BE2C (cell line): ENCODE results near the gene ZC3H12D.

ENCODE experiments used
- DNase-seq: peaks from one replicate; pipeline ENCODE4 v3.0.0-alpha.2; 2020
- H3K27me3 ChIP-seq: fragments of 250-450 bp; sonication (Bioruptor Pico); 2 replicates; pipeline ENCODE4 v1.5.1; 2020; ENCODE audit warnings: mild to moderate bottlenecking
- H3K36me3 ChIP-seq: fragments of 250-450 bp; sonication (Bioruptor Pico); 2 replicates; pipeline ENCODE4 v1.5.1; 2020; ENCODE audit warnings: mild to moderate bottlenecking
- H3K4me1 ChIP-seq: fragments of 250-450 bp; sonication (Bioruptor Pico); 2 replicates; pipeline ENCODE4 v1.5.1; 2020
- H3K4me3 ChIP-seq: 2 replicates; pipeline ENCODE4 v1.5.1; 2011; ENCODE audit warnings: low read depth, low read length
- H3K9me3 ChIP-seq: fragments of 250-450 bp; sonication (Bioruptor Pico); 2 replicates; pipeline ENCODE4 v1.5.1; 2020
- CTCF ChIP-seq: IDR thresholded peaks from 2 replicates; pipeline ENCODE4 v1.5.1; 2012; ENCODE audit warnings: mild to moderate bottlenecking, low read depth, low read length

ZC3H12D gene

GRCh38 chr6:149419696-149420404 lies 65.0 kb downstream of the ZC3H12D start:
- TF ChIP-seq CTCF, result no peak
- Histone ChIP-seq H3K4me3 (no peak overlapping the region), H3K27me3 (no peaks in the 10 kb centered on the region), H3K36me3 (no peaks in the 10 kb centered on the region), H3K4me1 (no peaks in the 10 kb centered on the region), H3K9me3 (no peaks in the 10 kb centered on the region)
- no peak for DNase-seq

DNA sequence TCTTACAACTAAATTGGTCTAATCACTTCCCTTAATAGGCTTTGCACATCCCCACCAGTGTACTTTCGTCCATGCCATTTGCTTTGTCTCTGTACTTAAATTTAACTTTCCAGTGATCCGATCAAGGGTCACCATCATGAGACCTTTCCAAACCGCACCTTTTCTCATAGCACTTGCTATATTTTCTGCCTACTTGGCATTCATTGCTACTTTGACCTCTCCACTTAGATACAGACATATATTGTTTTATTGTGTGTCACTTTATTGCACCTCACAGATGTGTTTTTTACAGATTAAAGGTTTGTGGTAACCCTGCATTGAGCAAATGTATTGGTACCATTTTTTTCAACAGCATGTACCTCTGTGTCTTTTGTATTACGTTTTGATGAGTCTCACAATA lies 70.0 kb downstream of the ZC3H12D start:
- H3K4me1 ChIP-seq, result no peaks in the 10 kb centered on the region
- H3K36me3 ChIP-seq, result peaks cover 2% of the 10 kb centered on the region
- no peak overlapping the region for H3K4me3 ChIP-seq
- H3K9me3 ChIP-seq, result no peaks in the 10 kb centered on the region
- no peak for DNase-seq
- no peak for TF ChIP-seq CTCF
- no peaks in the 10 kb centered on the region for H3K27me3 ChIP-seq

GRCh38 chr6:149414009-149414408 lies 70.8 kb downstream of the ZC3H12D start:
- no peaks in the 10 kb centered on the region for H3K27me3 ChIP-seq
- H3K4me3 ChIP-seq, result no peak overlapping the region
- H3K36me3 ChIP-seq, result peaks cover 8% of the 10 kb centered on the region
- TF ChIP-seq CTCF, result no peak
- H3K4me1 ChIP-seq, result no peaks in the 10 kb centered on the region
- H3K9me3 ChIP-seq, result no peaks in the 10 kb centered on the region
- no peak for DNase-seq

GRCh38 chr6:149410557-149410956 lies 74.3 kb downstream of the ZC3H12D start:
- Histone ChIP-seq H3K4me3 (no peak overlapping the region), H3K36me3 (peaks cover 8% of the 10 kb centered on the region), H3K4me1 (no peaks in the 10 kb centered on the region), H3K9me3 (no peaks in the 10 kb centered on the region), H3K27me3 (no peaks in the 10 kb centered on the region)
- no peak for DNase-seq
- TF ChIP-seq CTCF, result no peak

DNA sequence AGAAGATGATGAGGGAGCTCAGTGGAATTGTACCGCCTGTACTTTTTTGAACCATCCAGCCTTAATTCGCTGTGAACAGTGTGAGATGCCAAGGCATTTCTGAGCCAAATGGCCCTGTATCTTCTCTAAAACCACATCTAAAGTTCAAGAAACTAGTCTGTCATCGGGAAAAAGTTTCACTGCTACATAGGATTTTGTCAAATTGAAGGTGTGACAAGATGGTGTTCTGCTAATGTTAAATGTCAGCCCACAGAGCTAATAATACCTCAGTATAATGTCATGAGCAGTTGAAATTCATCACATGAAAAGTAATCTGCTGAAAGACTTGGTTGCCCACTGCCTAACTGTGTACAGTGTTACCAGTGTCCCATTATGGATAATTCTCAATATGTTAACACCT lies 75.2 kb downstream of the ZC3H12D start:
- Histone ChIP-seq H3K4me3 (no peak overlapping the region), H3K9me3 (no peaks in the 10 kb centered on the region), H3K4me1 (no peaks in the 10 kb centered on the region), H3K36me3 (peaks cover 8% of the 10 kb centered on the region), H3K27me3 (no peaks in the 10 kb centered on the region)
- DNase-seq, result no peak
- TF ChIP-seq CTCF, result no peak

DNA sequence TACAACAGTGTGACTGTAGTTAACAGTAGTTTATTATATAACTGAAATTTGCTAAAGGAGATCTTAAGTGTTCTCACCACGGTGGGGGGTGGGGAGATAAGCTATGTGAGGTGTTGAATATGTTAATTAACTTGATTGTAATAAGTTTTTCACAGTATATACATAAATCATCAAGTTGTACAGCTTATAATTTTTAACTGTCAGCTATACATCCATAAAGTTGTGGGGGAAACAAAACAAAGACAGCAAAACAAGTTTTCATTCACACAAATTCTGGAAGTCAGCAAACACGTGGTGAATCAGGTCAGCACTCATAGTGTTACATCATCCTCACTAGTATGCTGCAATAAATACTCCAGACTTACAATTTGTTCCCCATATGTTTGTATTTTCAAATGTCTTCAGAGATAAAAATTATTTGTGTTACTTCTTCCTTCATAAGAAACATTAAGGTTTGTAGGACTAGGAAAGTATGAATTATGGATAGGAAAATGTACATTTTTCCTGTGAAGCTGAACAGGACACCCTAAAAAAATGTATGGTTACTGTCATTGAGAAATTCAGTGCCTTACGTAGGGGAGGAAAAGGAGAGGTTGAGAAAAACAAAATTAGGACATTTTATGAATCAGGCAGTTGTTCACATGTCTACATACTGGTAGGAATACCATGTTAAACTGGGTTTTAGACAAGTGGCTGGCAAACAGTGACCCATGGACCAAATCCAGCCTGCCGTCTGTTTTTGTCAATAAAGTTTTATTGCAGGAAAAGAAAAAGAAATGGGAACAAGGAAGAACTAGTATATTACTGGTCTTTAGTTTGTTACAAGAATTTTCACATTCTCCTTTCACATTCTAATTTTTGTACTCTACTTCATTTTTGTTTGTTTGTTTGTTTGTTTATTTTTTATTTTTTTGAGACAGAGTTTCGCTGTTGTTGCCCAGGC lies 78.7 kb downstream of the ZC3H12D start:
- H3K36me3 ChIP-seq, result peaks cover 12% of the 10 kb centered on the region
- TF ChIP-seq CTCF, result no peak

More for the DNA sequence above, 78.7 kb downstream of the ZC3H12D start:
- Histone ChIP-seq H3K27me3 (no peaks in the 10 kb centered on the region), H3K4me1 (no peaks in the 10 kb centered on the region), H3K4me3 (no peak overlapping the region), H3K9me3 (no peaks in the 10 kb centered on the region)
- no peak for DNase-seq
